ENCODE data around the gene RNF26.
"Not testable (repeated sequence)": the region's sequence is repeated elsewhere in the genome, so short reads cannot be mapped to it uniquely, and the experiment has no call there.

RNF26 gene

DNA sequence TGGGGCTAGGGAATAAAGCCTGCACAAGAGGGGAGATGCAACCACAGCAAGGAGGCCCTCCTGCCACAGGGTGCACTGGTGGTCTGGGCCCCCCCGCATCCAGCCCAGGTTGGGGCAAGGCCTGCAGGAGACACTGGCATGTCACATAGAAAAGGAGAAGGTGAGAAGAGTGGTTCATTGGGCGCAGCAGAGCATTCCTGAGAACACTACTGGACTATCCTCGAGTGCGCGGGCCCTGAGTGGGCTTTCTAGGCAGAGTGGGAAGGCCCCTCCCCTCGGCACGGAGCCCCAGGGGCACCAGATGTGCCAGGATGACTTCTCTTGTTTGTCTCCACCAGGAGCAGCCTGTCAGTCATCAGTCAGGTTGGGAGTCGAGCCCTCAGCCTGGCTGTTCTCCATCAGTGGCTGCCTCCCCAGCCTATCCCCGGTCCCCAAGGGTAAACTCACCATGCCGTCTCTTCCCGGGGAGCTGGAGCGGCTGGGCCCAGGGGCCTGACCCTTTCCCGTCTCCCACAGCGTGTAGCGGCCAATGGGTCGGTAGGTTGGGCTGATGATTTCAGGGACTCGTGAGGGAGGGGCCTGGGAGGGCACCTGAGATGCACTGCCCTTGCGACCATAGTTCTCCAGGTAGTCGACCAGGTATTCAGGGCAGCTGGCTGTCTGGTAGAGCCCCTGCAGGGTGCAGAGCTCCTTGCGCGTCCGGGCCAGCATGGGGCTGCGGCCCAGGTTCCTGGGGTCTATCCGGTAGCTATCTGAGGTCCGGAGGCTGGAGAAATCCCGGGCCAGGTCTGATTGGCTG, 38.1 kb downstream of the RNF26 start:
- no peak for DNase-seq

DNA sequence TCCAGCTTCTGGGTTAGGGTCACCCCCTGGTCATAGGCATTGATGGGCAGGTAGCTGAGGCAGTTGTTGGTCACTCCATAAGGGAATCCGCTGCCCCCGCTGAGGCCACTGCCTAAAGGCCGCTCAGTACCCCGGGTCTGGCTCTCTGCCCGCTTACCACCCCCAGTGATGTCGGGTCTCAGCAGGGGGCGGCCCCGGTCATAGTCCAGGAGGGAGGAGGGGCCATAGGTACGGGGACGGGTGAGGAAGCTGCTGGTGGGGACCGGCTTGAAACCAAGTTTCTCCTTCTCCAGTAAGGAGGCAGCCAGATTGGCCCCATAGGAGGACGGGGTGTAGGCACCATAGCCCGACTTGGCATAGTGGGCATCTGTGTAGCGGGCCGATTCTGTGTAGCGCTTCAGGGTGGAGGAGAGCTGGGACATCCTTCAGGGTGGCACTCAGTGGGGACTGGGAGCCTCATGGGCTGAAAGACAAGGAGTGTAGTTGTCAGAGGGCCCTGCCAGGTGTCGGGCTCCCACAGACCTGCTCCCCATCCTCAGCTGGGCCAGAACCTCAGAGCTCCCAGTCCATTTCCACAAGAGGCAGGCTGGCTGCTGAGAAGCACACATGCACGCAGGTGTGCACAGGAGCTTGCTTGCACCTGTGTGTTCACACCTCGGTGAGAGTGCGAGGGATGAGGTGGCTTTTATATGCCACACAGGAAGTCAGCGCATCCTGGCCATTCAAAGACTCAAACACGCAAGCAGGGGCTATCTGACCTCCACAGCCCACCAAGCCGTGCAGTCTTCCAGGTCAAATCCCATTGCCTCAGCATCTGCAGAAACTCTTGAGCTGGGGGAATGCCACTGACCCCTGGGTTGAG, 39.0 kb downstream of the RNF26 start:
- DNase-seq, result no peak

- peak; percentile 54 for DNase-seq
Observed at GRCh38 chr11:119373921-119374631, 39.7 kb downstream of the RNF26 start.

DNA sequence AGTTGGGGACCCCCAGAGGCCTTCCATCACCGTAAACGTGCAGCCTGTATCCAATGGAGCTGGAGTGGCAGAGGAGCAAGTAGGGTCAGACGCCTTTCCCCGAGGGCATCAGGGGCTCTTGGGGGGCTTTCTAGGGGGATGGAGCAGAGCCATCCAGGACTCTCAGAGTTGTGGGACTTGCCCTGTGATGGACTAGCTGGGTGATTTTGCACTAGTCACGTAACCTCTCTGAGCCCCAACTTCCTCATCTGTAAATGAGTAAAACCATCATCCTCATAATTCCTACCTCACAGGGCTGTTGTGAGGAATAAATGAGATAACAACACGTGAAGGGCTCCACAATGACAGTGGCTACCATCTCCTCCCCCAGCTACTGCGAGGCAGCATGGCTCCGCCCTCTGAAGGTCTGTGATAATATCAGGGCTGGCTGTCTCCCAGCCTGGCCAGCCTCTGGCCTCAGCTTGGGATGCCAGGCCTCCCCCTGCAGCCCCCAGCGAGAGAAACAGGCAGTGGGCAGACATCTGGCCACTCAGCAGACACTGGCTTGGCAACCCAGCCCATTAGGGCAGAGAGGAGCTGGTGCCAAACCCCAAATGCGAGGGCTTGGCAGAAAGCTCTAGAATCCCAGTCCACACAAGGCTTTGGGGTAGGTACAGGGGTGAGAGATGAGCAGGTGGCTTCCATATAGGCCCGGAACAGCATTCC, 40.5 kb downstream of the RNF26 start:
- no peak for DNase-seq

GRCh38 chr11:119375337-119376196, 41.2 kb downstream of the RNF26 start:
- no peak for DNase-seq

- DNase-seq, result no peak
Observed at GRCh38 chr11:119376197-119376847, 42.0 kb downstream of the RNF26 start.

- no peak for DNase-seq
Observed at GRCh38 chr11:119377112-119377901, 43.0 kb downstream of the RNF26 start.

DNA sequence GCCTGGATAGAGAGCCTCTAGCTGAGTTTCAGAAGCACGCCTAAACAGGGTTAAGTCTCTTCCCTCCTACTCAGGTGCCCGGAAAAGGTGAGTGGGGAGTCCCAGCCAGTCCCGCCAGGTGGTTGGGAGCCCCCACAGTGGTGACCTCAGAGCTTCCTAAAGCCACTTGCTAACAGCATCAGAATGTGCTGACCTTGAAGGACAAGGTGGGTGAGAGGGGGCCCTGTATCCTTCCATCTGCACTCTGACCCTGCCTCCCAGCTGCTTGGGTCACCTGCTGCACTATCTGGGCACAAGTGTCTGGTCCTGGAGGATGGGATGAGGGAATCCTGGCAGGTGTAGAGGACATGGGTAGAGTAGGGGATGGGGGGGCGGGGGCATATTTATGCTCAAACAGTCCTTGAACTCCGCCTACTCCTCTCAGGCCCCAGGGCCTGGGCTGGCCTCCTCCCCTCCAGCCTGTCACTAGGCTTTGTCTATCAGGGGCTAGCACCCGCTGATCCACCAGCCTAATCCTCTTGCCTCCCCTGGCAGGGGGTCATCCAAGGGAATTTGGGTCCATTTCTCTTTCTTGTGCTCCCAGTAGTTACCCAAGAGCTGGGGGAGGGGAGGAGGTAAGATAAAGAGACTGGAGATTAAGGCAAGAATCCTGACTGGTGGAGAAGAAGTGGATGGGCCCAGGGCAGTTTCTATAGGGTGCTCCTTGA, 43.8 kb downstream of the RNF26 start:
- DNase-seq, result no peak

DNA sequence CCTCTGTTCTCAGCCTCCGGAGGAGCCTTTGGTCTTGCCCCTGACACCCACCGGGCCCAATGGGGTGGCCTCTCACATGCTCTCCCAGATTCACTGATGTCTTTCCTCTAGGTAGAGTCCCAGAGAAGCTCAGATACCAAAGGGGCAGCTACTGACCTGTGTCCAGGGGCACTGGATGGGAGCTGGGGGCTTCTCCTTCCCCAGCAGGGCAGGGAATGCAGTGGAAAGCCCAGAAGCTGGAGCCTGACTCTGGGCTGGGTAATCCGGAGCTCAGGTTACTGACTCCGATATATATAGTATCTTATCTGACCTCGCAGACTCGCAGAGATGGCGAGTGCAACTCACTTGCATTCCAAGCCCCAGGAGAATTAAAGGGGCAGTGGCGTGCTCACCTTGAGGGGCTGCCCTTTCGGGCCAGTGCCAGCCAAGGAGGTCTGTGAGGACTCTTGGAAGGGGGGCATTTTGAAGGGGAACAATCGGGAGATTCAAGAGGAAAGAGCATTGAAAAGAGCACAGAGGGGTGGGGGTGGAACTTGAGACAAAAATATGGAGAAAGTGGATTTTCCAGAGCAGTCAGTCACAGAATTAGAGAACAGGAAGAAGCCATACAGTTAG, 44.6 kb downstream of the RNF26 start:
- DNase-seq, result no peak

DNA sequence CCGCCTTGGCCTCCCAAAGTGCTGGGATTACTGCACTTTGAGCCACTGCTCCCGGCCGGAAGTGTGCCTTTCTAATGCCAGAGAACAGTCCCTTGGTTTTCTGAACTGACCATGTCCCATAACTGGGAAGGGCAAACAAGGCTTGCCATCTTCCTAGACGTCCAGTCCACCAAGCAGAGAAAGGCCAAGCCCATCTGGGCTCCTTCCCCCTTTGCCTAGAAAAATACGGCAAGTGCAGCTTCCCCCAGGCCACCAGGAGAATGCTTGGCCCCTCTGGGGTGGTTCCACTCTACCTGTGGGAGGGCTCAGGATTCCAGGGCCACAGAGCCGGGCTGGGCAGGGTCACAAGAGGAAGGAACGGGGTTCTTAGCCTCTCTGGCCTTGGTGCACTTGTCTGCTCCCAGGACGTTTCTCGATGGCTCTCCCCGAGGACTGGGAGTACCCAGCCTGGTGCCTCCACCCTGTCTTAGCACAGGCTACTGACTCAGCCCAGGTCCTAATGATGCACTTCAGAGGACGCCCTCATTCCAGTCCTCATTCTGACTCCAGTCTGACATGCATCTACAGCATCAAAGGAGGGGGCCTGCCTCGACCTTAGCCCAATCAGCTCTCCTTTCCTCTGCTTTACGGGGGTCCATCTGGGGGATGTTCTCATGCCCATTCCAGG, 46.0 kb downstream of the RNF26 start:
- DNase-seq, result no peak

DNA sequence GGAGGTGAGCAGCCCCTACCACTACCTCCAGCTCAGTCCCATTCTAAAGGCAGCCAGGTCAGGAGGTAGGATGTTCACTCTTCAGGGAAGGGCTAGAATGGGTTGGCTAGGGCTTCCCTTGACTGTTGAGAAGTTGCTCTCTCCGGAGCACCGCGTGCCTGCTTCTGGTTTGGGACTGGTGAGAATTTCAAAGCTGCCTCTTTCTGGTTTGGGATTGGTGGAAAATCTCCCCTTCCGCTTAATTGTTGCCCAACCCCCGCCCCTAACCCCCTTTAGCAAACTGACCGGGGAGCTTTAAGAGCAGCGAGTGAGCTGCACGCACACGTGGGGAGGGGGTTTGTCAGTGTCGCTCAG, 46.5 kb downstream of the RNF26 start:
- no peak for DNase-seq

DNA sequence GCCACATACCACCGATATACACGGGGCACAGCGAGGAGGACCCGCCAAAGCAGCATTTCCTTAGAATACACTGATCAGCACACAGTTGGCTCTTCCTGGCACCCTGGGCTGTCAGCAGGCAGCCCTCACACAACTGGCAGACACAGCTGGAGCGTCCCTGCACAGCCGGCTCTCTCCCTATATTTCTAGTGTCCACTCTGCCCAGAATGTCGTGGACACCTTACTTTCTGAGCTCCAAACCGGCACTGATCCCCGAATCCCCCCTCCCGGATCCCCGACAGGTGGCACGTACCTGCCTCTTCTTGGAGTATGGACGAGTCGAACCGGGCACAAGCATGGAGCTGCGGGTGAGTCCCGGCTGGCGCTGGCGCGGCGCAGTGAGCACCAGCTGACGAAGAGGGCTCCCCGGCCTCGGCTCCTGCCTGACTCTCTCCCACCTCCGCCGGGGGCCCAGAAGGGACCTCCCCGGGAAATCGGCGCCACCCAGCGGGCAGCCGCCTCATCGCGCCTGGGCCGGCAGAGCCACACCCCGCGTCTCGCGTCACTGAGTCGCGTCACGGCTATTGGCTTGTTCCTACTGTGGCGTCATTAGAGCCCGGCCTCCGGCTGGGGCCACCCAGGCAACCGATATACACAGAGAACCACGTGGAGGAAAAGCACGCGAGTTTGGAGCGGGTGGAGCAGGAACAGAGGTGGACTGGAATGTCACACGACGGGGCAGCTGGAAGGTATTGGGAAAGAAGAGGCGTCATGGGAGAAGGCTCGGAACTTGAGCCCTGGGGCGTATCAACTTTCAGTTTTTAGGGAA, 47.1 kb downstream of the RNF26 start, which contains the start of gene USP2:
Gene USP2, minus strand, starts transcription at position 510 of the 808 bp plus-strand sequence. CDS start 8,210 bp downstream, outside the sequence.
- DNase-seq, result peak; percentile 97

DNA sequence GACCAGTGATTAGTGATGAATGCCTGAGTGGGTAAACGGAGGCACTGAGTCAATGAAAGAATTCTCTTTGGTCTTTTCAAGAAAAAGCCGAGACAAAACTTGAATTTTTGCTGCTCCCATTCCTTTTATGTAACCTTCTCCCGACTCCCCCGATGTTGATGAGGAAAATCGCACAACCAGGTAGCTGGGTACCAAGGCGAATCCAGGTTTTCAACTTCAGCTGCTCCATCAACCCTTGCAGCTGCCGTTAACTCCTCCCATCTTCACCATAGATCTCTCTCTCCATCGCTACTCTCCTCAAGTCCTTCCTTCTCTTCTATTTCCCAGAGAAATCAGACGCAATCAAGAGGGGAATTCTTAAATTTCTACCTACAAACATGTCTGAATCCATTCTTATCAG, 47.8 kb downstream of the RNF26 start:
- no peak for DNase-seq

GRCh38 chr11:119382513-119382912, 48.2 kb downstream of the RNF26 start:
- DNase-seq, result not testable (repeated sequence)

GRCh38 chr11:119384332-119384731, 50.0 kb downstream of the RNF26 start:
- no peak for DNase-seq
